HG03565 (cell line): ENCODE results near the gene SYT2.
"Not testable (repeated sequence)": the region's sequence is repeated elsewhere in the genome, so short reads cannot be mapped to it uniquely, and the experiment has no call there.

Source experiments
- ATAC-seq: cut with Tn5 transposase; IDR thresholded peaks from one replicate; pipeline ENCODE4 v1.9.1; 2021; ENCODE audit warnings: mild to moderate bottlenecking, moderate library complexity; ENCODE audit not compliant: unreplicated experiment

The SYT2 gene

GRCh38 chr1:202710070-202711045, at the start of gene SYT2:
Gene SYT2 (minus strand): TSS chr1:202710454. CDS start chr1:202605772, 104,682 bp downstream.
- no peak for ATAC-seq

GRCh38 chr1:202756391-202756790, 46.1 kb upstream of the SYT2 start:
- ATAC-seq: no peak

DNA sequence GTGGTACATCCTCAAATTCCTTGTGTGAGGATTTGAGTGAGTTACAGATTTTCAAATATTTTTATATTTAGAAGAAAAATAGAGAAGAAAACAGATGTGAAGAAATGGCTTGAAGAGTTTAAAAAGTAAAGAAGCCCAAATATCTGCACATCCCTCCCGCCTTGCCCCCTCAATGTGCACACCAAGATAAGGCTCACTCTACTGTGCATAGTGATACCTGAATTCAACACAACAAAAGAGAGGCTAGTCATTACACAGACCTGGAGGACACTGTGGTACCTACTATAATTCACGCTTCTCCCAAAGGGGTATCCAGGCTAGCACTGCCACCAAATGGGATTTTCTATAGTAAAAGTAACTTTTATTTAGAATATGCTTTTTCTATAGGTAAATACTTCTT, 44.0 kb upstream of the SYT2 start:
- ATAC-seq: no peak

DNA sequence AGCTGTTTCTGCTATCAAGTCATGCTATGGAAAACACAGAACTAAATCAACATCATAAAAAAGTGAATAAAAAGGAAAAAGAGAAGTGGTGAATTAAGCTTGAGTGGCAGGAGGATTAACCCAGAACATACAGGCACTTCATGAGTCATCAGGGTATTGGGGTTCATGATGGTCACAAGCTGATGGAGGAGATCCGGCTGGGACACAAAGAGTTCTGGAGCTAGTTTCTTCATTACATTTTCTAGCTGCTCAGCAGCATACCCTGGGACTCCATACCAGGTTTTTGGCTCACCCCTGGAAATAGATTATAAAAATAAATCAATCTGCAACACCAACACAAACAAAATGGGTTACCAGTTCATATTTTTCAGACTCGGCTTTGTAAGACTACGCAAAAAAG, 42.5 kb upstream of the SYT2 start:
- ATAC-seq: no peak

DNA sequence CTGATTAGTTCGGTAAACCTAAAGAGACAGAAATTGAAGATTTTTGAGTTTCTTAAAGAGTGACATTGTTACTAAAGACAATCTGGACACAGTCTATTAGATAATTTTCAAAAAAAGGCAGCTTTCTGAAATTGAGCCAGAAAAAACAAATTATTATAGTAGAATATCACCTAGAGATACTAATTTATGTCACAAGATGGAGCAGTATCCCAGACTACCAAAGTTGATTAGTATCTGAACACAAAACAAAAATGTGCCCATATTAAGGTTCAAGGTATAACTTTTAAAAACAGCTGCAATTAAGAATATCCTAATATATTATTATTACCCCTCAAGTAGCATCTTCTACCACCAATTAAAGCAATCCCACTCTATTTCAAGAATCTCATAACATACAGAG, 40.5 kb upstream of the SYT2 start:
- no peak for ATAC-seq

GRCh38 chr1:202750024-202750423, 39.8 kb upstream of the SYT2 start:
- no peak for ATAC-seq

- no peak for ATAC-seq
These were observed 35.2 kb upstream of the SYT2 start for GRCh38 chr1:202745323-202745888.

GRCh38 chr1:202744770-202745169, 34.5 kb upstream of the SYT2 start:
- ATAC-seq: not testable (repeated sequence)

DNA sequence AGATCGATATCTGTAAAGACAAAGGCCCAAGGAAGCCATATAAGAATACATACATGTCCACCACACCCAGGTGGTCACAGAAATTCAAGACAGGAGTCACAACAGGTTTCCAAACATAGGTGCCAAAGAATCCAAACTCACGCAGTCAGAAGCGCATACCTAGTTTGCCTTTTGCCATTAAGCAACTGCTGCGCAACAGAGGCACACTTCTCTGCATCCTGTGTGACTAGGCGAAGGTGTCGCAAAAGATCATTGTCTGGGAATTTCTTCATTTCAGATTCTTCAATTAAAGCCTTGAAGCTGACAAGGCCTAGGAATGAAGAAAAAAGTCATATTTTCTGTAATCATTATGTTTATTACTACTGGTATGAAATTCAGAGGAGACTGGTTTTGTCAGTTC, 32.2 kb upstream of the SYT2 start:
- ATAC-seq: no peak

DNA sequence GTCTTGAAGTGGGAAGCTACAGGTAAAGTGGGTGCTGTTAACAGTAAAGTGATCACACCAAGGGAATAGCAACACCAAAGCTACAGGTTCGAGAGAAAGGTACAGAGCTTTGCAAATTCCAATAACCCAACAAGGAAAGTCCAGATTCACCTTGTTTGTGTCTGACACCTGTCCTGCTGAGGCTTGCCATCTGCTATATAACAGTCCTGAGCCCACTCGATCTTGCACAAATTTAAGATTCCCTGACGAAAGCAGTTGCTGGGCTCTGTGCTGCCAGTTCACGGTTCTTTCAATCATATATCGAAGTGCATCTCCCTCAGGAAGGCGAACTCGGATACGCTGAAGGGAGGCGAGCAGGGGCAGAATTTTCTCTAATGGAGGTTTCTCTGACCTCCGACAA, 23.0 kb upstream of the SYT2 start:
- ATAC-seq: no peak

DNA sequence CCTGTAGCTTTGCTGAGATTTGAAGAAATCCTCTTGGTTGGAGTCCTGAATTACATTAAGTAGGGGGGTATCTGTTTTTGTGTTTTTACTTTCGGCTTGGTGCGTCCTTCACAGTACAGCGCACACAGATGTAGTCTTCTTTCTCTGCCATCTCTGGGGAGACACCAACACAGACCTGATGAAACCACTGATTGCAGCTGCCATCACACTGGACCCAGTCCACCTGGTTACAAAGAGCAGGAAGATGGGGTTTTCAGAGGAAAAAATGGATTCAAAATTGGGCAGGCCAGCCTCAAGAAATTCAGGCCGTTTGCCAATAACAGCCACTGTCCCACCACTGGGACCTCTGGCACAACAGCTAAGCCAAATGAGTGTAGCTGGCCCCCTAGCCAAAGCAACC, 18.7 kb upstream of the SYT2 start:
- no peak for ATAC-seq

DNA sequence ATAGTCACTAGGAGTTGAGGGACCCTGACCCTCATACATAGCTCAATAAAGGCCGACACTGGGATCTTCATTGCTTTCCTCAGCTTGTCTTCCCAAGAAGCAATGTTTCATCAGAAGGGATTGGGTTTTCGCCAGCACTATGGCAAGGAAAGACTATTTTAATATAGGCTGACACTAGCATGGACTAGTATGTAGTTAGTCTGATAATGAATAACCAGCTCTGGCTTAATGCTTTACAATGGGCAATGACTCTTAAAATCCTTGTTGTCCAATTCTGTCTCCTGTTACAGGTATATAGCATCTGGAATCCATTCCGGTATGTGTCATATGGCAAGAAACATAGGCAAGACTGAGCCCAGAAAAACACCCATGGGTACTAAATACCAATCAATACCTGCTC, 15.3 kb upstream of the SYT2 start:
- ATAC-seq: no peak

- ATAC-seq: no peak
These were observed 13.5 kb upstream of the SYT2 start for GRCh38 chr1:202723708-202724107.

DNA sequence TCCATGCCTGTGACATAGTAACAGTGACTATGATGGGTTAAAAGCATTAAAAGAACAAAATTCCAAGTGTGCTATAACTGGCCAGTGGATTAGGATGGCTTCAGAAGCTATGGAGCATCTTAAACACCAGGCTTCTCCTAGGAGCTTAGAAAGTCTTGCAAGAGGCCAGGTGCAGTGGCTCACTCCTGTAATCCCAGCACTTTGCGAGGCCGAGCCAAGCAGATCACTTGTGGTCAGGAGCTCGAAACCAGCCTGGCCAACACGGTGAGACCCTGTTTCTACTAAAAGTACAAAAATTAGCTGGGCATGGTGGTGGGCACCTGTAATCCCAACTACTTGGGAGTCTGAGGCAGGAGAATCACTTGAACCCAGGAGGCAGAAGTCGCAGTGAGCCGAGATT, 12.8 kb upstream of the SYT2 start:
- ATAC-seq: not testable (repeated sequence)

DNA sequence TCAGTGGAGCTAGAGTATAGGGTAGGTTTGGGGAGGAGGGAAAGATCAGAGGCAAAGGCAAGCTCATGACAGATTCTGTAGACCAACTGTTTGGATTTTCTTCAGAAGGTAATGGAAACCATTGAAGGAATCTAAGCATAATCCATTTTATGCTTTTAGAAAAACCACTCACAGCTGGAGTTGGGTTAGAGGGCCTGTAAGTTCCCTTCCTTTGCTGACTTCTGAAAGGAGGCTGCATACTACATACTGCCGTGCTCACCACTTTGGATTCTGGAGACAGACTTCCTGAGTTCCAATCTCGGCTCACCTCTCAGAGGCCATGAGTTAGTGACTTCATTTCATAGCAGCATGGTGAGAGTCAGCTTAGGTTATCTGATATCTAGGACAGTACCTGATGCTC, 6.4 kb upstream of the SYT2 start:
- no peak for ATAC-seq

DNA sequence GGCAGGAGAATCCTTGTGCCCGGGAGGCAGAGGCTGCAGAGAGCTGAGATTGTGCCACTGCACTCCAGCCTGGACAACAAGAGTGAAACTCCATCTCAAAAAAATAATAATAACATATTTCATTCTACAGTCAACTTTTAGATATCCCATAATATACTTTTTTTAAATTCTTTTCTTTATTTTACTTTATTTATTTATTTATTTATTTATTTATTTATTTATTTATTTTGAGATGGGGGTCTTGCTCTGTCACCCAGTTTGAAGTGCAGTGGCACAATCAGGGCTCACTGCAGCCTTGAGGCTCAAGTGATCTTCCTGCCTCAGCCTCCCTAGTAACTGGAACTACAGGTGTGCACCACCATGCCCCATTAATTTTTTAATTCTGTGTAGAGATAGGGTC, 3.9 kb upstream of the SYT2 start:
- not testable (repeated sequence) for ATAC-seq

GRCh38 chr1:202713110-202713509, 2.9 kb upstream of the SYT2 start:
- ATAC-seq: no peak

GRCh38 chr1:202711949-202712635, 1.8 kb upstream of the SYT2 start:
- ATAC-seq: no peak

DNA sequence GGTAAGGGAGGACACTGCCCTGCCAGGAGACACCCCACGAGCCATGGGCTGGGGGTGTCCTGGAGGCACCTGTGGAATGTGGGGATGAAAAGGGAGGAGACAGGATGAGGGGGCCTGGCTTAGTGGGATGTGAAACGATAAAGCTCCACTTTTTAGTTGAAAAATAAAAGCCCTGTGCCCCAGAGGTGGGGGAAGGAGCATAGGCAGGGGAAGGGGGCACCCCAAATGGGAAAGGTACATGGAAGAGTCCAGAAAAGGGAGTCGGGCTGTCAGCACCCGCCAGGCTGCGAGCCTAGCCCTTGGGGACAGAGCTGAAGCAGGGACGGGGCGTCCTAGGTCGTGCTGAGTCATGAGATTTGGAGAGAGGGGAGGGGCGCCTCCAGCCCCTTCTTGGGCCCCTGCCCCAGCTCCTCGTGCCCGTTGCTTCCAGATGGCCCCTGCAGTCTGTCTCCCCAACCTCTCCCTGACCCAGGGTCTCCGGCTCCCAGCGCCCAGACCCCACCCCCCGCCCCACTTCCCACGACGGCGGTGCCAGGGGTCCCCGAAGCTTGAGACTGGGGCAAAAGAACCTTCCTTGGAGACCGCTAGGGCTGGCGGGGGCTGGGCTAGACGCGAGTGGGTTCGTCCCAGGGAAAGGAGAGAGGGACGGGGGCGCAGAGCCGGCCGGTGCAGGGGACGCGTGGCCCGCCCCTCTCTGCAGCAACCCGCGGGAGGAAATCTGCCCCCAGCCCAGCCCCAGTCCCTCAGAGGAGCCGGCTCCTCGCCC, 795 bp downstream of the SYT2 start:
- no peak for ATAC-seq

GRCh38 chr1:202708456-202709275, 1.6 kb downstream of the SYT2 start:
- no peak for ATAC-seq
